Adrenal gland (tissue), 12 donors: ENCODE data around the gene AGBL1. TPM values are rescaled to one million over a fixed set of nuclear protein-coding genes. Genes with fewer than 3 reads are reported as not detected.
A peak's percentile ranks its signal among the peaks of the same experiment; 100 is the strongest.

Experiments used
- DNase-seq, 7 donors: peaks; one replicate each; pipeline ENCODE4 v3.0.0-alpha.2; 2019 to 2020
- H3K27ac ChIP-seq, 5 donors: fragments of 200-600 bp; sonication (generic) in 4 of 5; 1 replicate in 3 of 5; 2 replicates in 2 of 5; pipeline versions ENCODE4 v1.5.1 to v1.8.0; 2016 to 2020; ENCODE audit warnings: mild to moderate bottlenecking in 1 of 5
- H3K27me3 ChIP-seq: fragments of 200-600 bp; 2 replicates; pipeline ENCODE4 v1.8.0; 2021
- H3K36me3 ChIP-seq, 2 donors: fragments of 200-600 bp; replicated peaks in 1 of 2; 1 replicate in 1 of 2; 2 replicates in 1 of 2; pipeline versions ENCODE4 v1.5.1 to v1.8.0; 2018 to 2022
- H3K4me1 ChIP-seq, 2 donors: fragments of 200-600 bp; replicated peaks in 1 of 2; 1 replicate in 1 of 2; 2 replicates in 1 of 2; pipeline versions ENCODE4 v1.5.1 to v1.8.0; 2018 to 2021
- H3K4me3 ChIP-seq, 4 donors: fragments of 200-600 bp; sonication (generic) in 3 of 4; one replicate each; pipeline ENCODE4 v1.5.1; 2016 to 2018
- H3K9me3 ChIP-seq, 3 donors: fragments of 200-600 bp; sonication (generic) in 1 of 3; replicated peaks in 1 of 3; 1 replicate in 2 of 3; 2 replicates in 1 of 3; pipeline versions ENCODE4 v1.5.1 to v1.8.0; 2016 to 2021
- CTCF ChIP-seq, 6 experiments: fragments of 450-650 bp in 4 of 6; fragments of 200-600 bp in 2 of 6; sonication (generic) in 1 of 6; IDR thresholded peaks; 1 replicate in 5 of 6; 2 replicates in 1 of 6; pipeline versions ENCODE4 v1.5.1 to v1.8.0; 2016 to 2021; ENCODE audit warnings: antibody characterized with exemption in 6 of 6, mild to moderate bottlenecking in 2 of 6, moderate library complexity in 1 of 6
- POLR2A ChIP-seq, 2 donors: fragments of 450-650 bp; IDR thresholded peaks; one replicate each; pipeline ENCODE4 v1.6.1; 2017; ENCODE audit warnings: antibody characterized with exemption in 2 of 2, mild to moderate bottlenecking in 2 of 2, moderate library complexity in 1 of 2
- WGBS, 4 donors: extraction: QIAGEN DNeasy Blood & Tissue Kit in 2 of 4; methylation state at CpG; one replicate each; pipeline versions ENCODE4 v1.1.5 to v1.1.7; 2013 to 2017; 5-methylcytosine and 5-hydroxymethylcytosine counted together
- intact Hi-C, 2 donors: fragments of 100-400 bp; cut with DNase I; formaldehyde crosslinking; loops; one replicate each; pipeline versions ENCODE4 v1.14.1 to v1.15.0; 2022 to 2023
- polyA plus RNA-seq, 3 donors: library from polyadenylated mRNA; stranded (reverse); fragments of 200-250 nt in 2 of 3; fragments of 350-450 nt in 1 of 3; fragmentation: Illumina TruSeq in 1 of 3; extraction: RNeasy Lipid Tissue Mini Kit (QIAGEN cat#74804) in 1 of 3; gene quantifications; one replicate each; pipeline ENCODE4 v1.2.3, GENCODE V29; 2013 to 2014
- total RNA-seq, 9 donors: library from RNA; depleted of rRNA in 4 of 9; stranded (reverse); fragments of >200 nt in 4 of 9; fragments of 120-200 nt in 1 of 9; fragmentation: NEBNext Ultra II Directional in 1 of 9; extraction: Animal tissue kit (Norgen Biotek cat#: 25700) in 1 of 9; gene quantifications; one replicate each; pipeline versions ENCODE4 v1.1.0 to v1.2.4, GENCODE V29; 2013 to 2023
- donor health status: healthy with polysubstance abuse.
- donor health status: Bipolar disorder and iron deficiency.
- donor health status: DM: yes; HTN: yes; CAD: no.
- donor health status: DM: no; HTN: no; CAD: no.
- donor health status: DM: no; HTN: no; CAD: no.
- donor health status: DM: yes; HTN: yes; CAD: no.

AGBL1 gene
- total and polyA plus RNA-seq, 12 donors = 0.04 to 0.07 (median 0.06) TPM; not detected in 9

GRCh38 chr15:86865920-86866319, 786.2 kb downstream of the AGBL1 start:
- Histone ChIP-seq H3K27me3 (no peaks in the 10 kb centered on the region), H3K4me1 (no peaks in the 10 kb centered on the region), H3K9me3 (no peaks in the 10 kb centered on the region), H3K27ac (no peak overlapping the region), H3K4me3 (no peak overlapping the region), H3K36me3 (no peaks in the 10 kb centered on the region)
- intact Hi-C loops = no loop called here
- no peak for DNase-seq
- TF ChIP-seq CTCF (IDR thresholded peaks at IDR 0.05) = no peak
- no peak for TF ChIP-seq POLR2A (IDR thresholded peaks at IDR 0.05)

- Histone ChIP-seq H3K4me3 (no peak overlapping the region), H3K9me3 (no peaks in the 10 kb centered on the region), H3K36me3 (no peaks in the 10 kb centered on the region), H3K27me3 (no peaks in the 10 kb centered on the region), H3K4me1 (no peaks in the 10 kb centered on the region), H3K27ac (no peak overlapping the region)
- 48 to 56% (median 54%) methylated on average over 3 of the region's 3 CpGs for WGBS, 4 donors
- TF ChIP-seq POLR2A (IDR thresholded peaks at IDR 0.05) = no peak
- no peak for TF ChIP-seq CTCF (IDR thresholded peaks at IDR 0.05)
- DNase-seq = peak in 1 of 7 donors; percentile 1
- intact Hi-C loops = no loop called here
These were observed 791.2 kb downstream of the AGBL1 start for GRCh38 chr15:86870846-86871245.

- TF ChIP-seq CTCF (IDR thresholded peaks at IDR 0.05) (no peak), POLR2A (IDR thresholded peaks at IDR 0.05) (no peak)
- no peak overlapping the region for H3K27ac ChIP-seq
- H3K36me3 ChIP-seq = no peaks in the 10 kb centered on the region
- intact Hi-C loops = no loop called here
- no peaks in the 10 kb centered on the region for H3K4me1 ChIP-seq
- WGBS, 4 donors = 59 to 78% (median 76%) methylated on average over 4 of the region's 4 CpGs
- no peak overlapping the region for H3K4me3 ChIP-seq
- no peaks in the 10 kb centered on the region for H3K9me3 ChIP-seq
- H3K27me3 ChIP-seq = no peaks in the 10 kb centered on the region
- no peak for DNase-seq
These were observed 792.3 kb downstream of the AGBL1 start for GRCh38 chr15:86871964-86872363.

GRCh38 chr15:86872782-86873181, 793.1 kb downstream of the AGBL1 start:
- intact Hi-C loops = no loop called here
- Histone ChIP-seq H3K36me3 (no peaks in the 10 kb centered on the region), H3K4me3 (no peak overlapping the region), H3K4me1 (no peaks in the 10 kb centered on the region), H3K27me3 (no peaks in the 10 kb centered on the region), H3K27ac (no peak overlapping the region), H3K9me3 (no peaks in the 10 kb centered on the region)
- TF ChIP-seq CTCF (IDR thresholded peaks at IDR 0.05) (no peak), POLR2A (IDR thresholded peaks at IDR 0.05) (no peak)
- DNase-seq = no peak
- 74 to 86% (median 82%) methylated on average over 1 of the region's 1 CpG for WGBS, 4 donors
